BJ (cell line): ENCODE measurements around the gene GSTT2B. TPM values are rescaled to one million over a fixed set of nuclear protein-coding genes. Genes with fewer than 3 reads are reported as not detected.
"Not testable (repeated sequence)": the region's sequence is repeated elsewhere in the genome, so short reads cannot be mapped to it uniquely, and the experiment has no call there.

Source experiments
- CTCF ChIA-PET: fragments of 350-600 bp; formaldehyde crosslinking; extraction: SDS; loops from one replicate; lab custom pipeline; 2021; ENCODE audit warnings: antibody characterized with exemption, inconsistent platforms; lab: Yijun Ruan, JAX
- POLR2A ChIA-PET: fragments of 300-600 bp; sonication (Branson Sonifier 250); formaldehyde crosslinking; extraction: SDS; loops from one replicate; lab custom pipeline; 2021; ENCODE audit warnings: antibody characterized with exemption; lab: Charles Lee
- DNase-seq: peaks from one replicate; pipeline ENCODE4 v3.0.0-alpha.2; 2011; ENCODE audit warnings: low read depth
- H3K27me3 ChIP-seq: 2 replicates; pipeline ENCODE4 v1.6.0; 2011; ENCODE audit warnings: low read length; ENCODE audit not compliant: control insufficient read depth, insufficient read depth
- H3K36me3 ChIP-seq: 2 replicates; pipeline ENCODE4 v1.5.1; 2011; ENCODE audit warnings: low read length; ENCODE audit not compliant: control insufficient read depth, insufficient read depth
- H3K4me3 ChIP-seq: 2 replicates; pipeline ENCODE4 v1.5.1; 2011; ENCODE audit warnings: low read depth, mild to moderate bottlenecking, control low read depth, low read length
- CTCF ChIP-seq: IDR thresholded peaks from 2 replicates; pipeline ENCODE4 v1.5.1; 2011; ENCODE audit warnings: low read depth, mild to moderate bottlenecking, control low read depth, inconsistent platforms, low read length, moderate library complexity; ENCODE audit not compliant: insufficient read depth
- polyA plus RNA-seq: library from polyadenylated mRNA; depleted of rRNA; stranded (reverse); fragments of >200 nt; gene quantifications from 2 replicates; pipeline ENCODE4 v1.2.3, GENCODE V29; 2011

Gene GSTT2B
- polyA plus RNA-seq, 1 experiment: 5.9 TPM

- CTCF ChIA-PET: interaction anchor here (1.1 kb wide), 1 partner anchor 18 kb away, joined by 4 read pairs; no protein-coding TSS in a partner anchor
- TF ChIP-seq CTCF: no peak
- no peaks in the 10 kb centered on the region for H3K27me3 ChIP-seq
- POLR2A ChIA-PET: no interaction called here
- no peaks in the 10 kb centered on the region for H3K36me3 ChIP-seq
- no peak for DNase-seq
- no peak overlapping the region for H3K4me3 ChIP-seq
Observed at GRCh38 chr22:23938328-23939016, 22.5 kb downstream of the GSTT2B start.

- CTCF ChIA-PET: no interaction called here
Observed at GRCh38 chr22:23926561-23926960, 34.4 kb downstream of the GSTT2B start.

GRCh38 chr22:23925020-23925606, 35.9 kb downstream of the GSTT2B start:
- no peak for DNase-seq
- CTCF ChIA-PET: no interaction called here
- TF ChIP-seq CTCF: no peak
- POLR2A ChIA-PET: no interaction called here
- Histone ChIP-seq H3K4me3 (no peak overlapping the region), H3K27me3 (no peaks in the 10 kb centered on the region), H3K36me3 (peaks cover 12% of the 10 kb centered on the region)

More at GRCh38 chr22:23926561-23926960, 34.4 kb downstream of the GSTT2B start:
- H3K27me3 ChIP-seq: no peaks in the 10 kb centered on the region
- H3K36me3 ChIP-seq: peaks cover 11% of the 10 kb centered on the region
- no peak for DNase-seq
- H3K4me3 ChIP-seq: no peak overlapping the region
- POLR2A ChIA-PET: no interaction called here
- no peak for TF ChIP-seq CTCF

GRCh38 chr22:23922921-23923320, 38.1 kb downstream of the GSTT2B start:
- TF ChIP-seq CTCF: no peak
- no peak overlapping the region for H3K4me3 ChIP-seq
- no peak for DNase-seq
- H3K36me3 ChIP-seq: peaks cover 11% of the 10 kb centered on the region
- ChIA-PET POLR2A (no interaction called here), CTCF (no interaction called here)
- H3K27me3 ChIP-seq: no peaks in the 10 kb centered on the region

GRCh38 chr22:23921586-23922201, 39.3 kb downstream of the GSTT2B start:
- CTCF ChIA-PET: interaction anchor here (0.5 to 1.0 kb wide), 3 partner anchors 8 to 255 kb away, joined by 3 read pairs; no protein-coding TSS in a partner anchor
- POLR2A ChIA-PET: not testable (repeated sequence)

GRCh38 chr22:23920267-23920611, 40.8 kb downstream of the GSTT2B start:
- not testable (repeated sequence) for H3K4me3 ChIP-seq, H3K36me3 ChIP-seq, H3K27me3 ChIP-seq, DNase-seq
- ChIA-PET CTCF (interaction anchor here (0.7 to 1.9 kb wide), 2 partner anchors 10 to 47 kb away, joined by 3 to 10 read pairs; no protein-coding TSS in a partner anchor), POLR2A (interaction anchor here (0.6 kb wide), 1 partner anchor 63 kb away, joined by 10 read pairs; the partner anchor contains the start of gene SLC2A11)

More at GRCh38 chr22:23921586-23922201, 39.3 kb downstream of the GSTT2B start:
- peaks cover 14% of the 10 kb centered on the region for H3K36me3 ChIP-seq
- not testable (repeated sequence) for H3K27me3 ChIP-seq, DNase-seq, H3K4me3 ChIP-seq
